ENCODE data around the gene EGFL6.
"Not testable (repeated sequence)": the region's sequence is repeated elsewhere in the genome, so short reads cannot be mapped to it uniquely, and the experiment has no call there.

The EGFL6 gene

GRCh38 chrX:13627306-13627705 lies 57.9 kb downstream of the EGFL6 start:
- Histone ChIP-seq H3K27me3 (ENCODE audit: low read depth, low read length) (no peaks in the 10 kb centered on the region), H4K20me1 (ENCODE audit: insufficient read depth, low read length) (no peaks in the 10 kb centered on the region)
- TF ChIP-seq CTCF (IDR thresholded peaks at IDR 0.05; ENCODE audit: low read depth, low read length), result no peak
- no peak for TF ChIP-seq EZH2phosphoT487 (IDR thresholded peaks at IDR 0.05; ENCODE audit: low read depth)

GRCh38 chrX:13637224-13637623 lies 67.8 kb downstream of the EGFL6 start:
- not testable (repeated sequence) for H3K9me3 ChIP-seq (ENCODE audit: insufficient read depth, low read length); H3K4me2 ChIP-seq (ENCODE audit: low read length); H3K4me1 ChIP-seq (ENCODE audit: low read length); H3K4me3 ChIP-seq (ENCODE audit: low read length); H4K20me1 ChIP-seq (ENCODE audit: insufficient read depth, low read length); H3K27me3 ChIP-seq (ENCODE audit: low read depth, low read length); H3K36me3 ChIP-seq (replicated peaks; ENCODE audit: low read depth, low read length); H2AFZ ChIP-seq (ENCODE audit: low read depth, low read length); H3K9ac ChIP-seq (ENCODE audit: low read length); H3K79me2 ChIP-seq (ENCODE audit: low read length); H3K27ac ChIP-seq (ENCODE audit: low read length)

More at GRCh38 chrX:13627306-13627705, 57.9 kb downstream of the EGFL6 start:
- Histone ChIP-seq H3K9me3 (ENCODE audit: insufficient read depth, low read length) (peaks cover 6% of the 10 kb centered on the region; the same call in 1 of the 2 replicates), H3K36me3 (replicated peaks; ENCODE audit: low read depth, low read length) (no peaks in the 10 kb centered on the region), H3K9ac (ENCODE audit: low read length) (no peak overlapping the region), H2AFZ (ENCODE audit: low read depth, low read length) (no peak overlapping the region), H3K4me2 (ENCODE audit: low read length) (no peak overlapping the region), H3K4me3 (ENCODE audit: low read length) (no peak overlapping the region), H3K27ac (ENCODE audit: low read length) (no peak overlapping the region), H3K79me2 (ENCODE audit: low read length) (no peaks in the 10 kb centered on the region), H3K4me1 (ENCODE audit: low read length) (no peaks in the 10 kb centered on the region)

GRCh38 chrX:13638021-13638420 lies 68.6 kb downstream of the EGFL6 start:
- H3K36me3 ChIP-seq (replicated peaks; ENCODE audit: low read depth, low read length), result no peaks in the 10 kb centered on the region
- no peaks in the 10 kb centered on the region for H3K4me1 ChIP-seq (ENCODE audit: low read length)
- H3K27ac ChIP-seq (ENCODE audit: low read length), result no peak overlapping the region
- H2AFZ ChIP-seq (ENCODE audit: low read depth, low read length), result no peak overlapping the region
- no peaks in the 10 kb centered on the region for H3K79me2 ChIP-seq (ENCODE audit: low read length)
- H3K4me3 ChIP-seq (ENCODE audit: low read length), result no peak overlapping the region
- no peak for TF ChIP-seq CTCF (IDR thresholded peaks at IDR 0.05; ENCODE audit: low read depth, low read length)
- no peak for TF ChIP-seq EZH2phosphoT487 (IDR thresholded peaks at IDR 0.05; ENCODE audit: low read depth)
- no peaks in the 10 kb centered on the region for H4K20me1 ChIP-seq (ENCODE audit: insufficient read depth, low read length)
- H3K27me3 ChIP-seq (ENCODE audit: low read depth, low read length), result no peaks in the 10 kb centered on the region
- no peaks in the 10 kb centered on the region for H3K9me3 ChIP-seq (ENCODE audit: insufficient read depth, low read length)
- H3K4me2 ChIP-seq (ENCODE audit: low read length), result no peak overlapping the region
- no peak overlapping the region for H3K9ac ChIP-seq (ENCODE audit: low read length)

- no peak overlapping the region for H3K4me3 ChIP-seq (ENCODE audit: low read length)
- H3K27ac ChIP-seq (ENCODE audit: low read length), result no peak overlapping the region
- no peaks in the 10 kb centered on the region for H3K36me3 ChIP-seq (replicated peaks; ENCODE audit: low read depth, low read length)
- no peak overlapping the region for H3K9ac ChIP-seq (ENCODE audit: low read length)
- H3K27me3 ChIP-seq (ENCODE audit: low read depth, low read length), result no peaks in the 10 kb centered on the region
- no peak overlapping the region for H2AFZ ChIP-seq (ENCODE audit: low read depth, low read length)
- no peaks in the 10 kb centered on the region for H3K4me1 ChIP-seq (ENCODE audit: low read length)
- H3K4me2 ChIP-seq (ENCODE audit: low read length), result no peak overlapping the region
- no peaks in the 10 kb centered on the region for H4K20me1 ChIP-seq (ENCODE audit: insufficient read depth, low read length)
- H3K9me3 ChIP-seq (ENCODE audit: insufficient read depth, low read length), result no peaks in the 10 kb centered on the region
- no peaks in the 10 kb centered on the region for H3K79me2 ChIP-seq (ENCODE audit: low read length)
- TF ChIP-seq EZH2phosphoT487 (IDR thresholded peaks at IDR 0.05; ENCODE audit: low read depth), result no peak
- no peak for TF ChIP-seq CTCF (IDR thresholded peaks at IDR 0.05; ENCODE audit: low read depth, low read length)
Measured at GRCh38 chrX:13638826-13639225, 69.4 kb downstream of the EGFL6 start.

GRCh38 chrX:13641684-13642083 lies 72.3 kb downstream of the EGFL6 start:
- H3K79me2 ChIP-seq (ENCODE audit: low read length); H2AFZ ChIP-seq (ENCODE audit: low read depth, low read length); H3K27me3 ChIP-seq (ENCODE audit: low read depth, low read length); H3K4me3 ChIP-seq (ENCODE audit: low read length); H3K4me1 ChIP-seq (ENCODE audit: low read length); H3K9me3 ChIP-seq (ENCODE audit: insufficient read depth, low read length); H3K27ac ChIP-seq (ENCODE audit: low read length); H4K20me1 ChIP-seq (ENCODE audit: insufficient read depth, low read length); H3K9ac ChIP-seq (ENCODE audit: low read length); H3K4me2 ChIP-seq (ENCODE audit: low read length); H3K36me3 ChIP-seq (replicated peaks; ENCODE audit: low read depth, low read length): not testable (repeated sequence)
